Activated naive CD8-positive, alpha-beta T cell (primary cell): ENCODE data around the gene SPEN.
A peak's percentile ranks its signal among the peaks of the same experiment; 100 is the strongest.

Source experiments
- H3K27ac Mint-ChIP-seq: one replicate; pipeline ENCODE4 v1.8.0; 2021; ENCODE audit warnings: mixed read lengths
- H3K27me3 Mint-ChIP-seq: one replicate; pipeline ENCODE4 v1.8.0; 2021; ENCODE audit warnings: mixed read lengths
- H3K36me3 Mint-ChIP-seq: one replicate; pipeline ENCODE4 v1.8.0; 2021; ENCODE audit warnings: mixed read lengths
- H3K4me1 Mint-ChIP-seq: one replicate; pipeline ENCODE4 v1.8.0; 2021; ENCODE audit warnings: low read depth, mixed read lengths
- H3K4me3 Mint-ChIP-seq: one replicate; pipeline ENCODE4 v1.8.0; 2021; ENCODE audit warnings: mild to moderate bottlenecking, mixed read lengths
- H3K9me3 Mint-ChIP-seq: one replicate; pipeline ENCODE4 v1.8.0; 2021; ENCODE audit warnings: low read depth, mixed read lengths

SPEN gene

GRCh38 chr1:15946571-15947381 is 99.3 kb downstream of the SPEN start:
- H3K4me1 Mint-ChIP-seq, result peaks cover 45% of the 10 kb centered on the region
- H3K27ac Mint-ChIP-seq, result peak overlapping the region; percentile 79
- no peaks in the 10 kb centered on the region for H3K27me3 Mint-ChIP-seq
- H3K4me3 Mint-ChIP-seq, result no peak overlapping the region
- peaks cover 4% of the 10 kb centered on the region for H3K36me3 Mint-ChIP-seq
- no peaks in the 10 kb centered on the region for H3K9me3 Mint-ChIP-seq

DNA sequence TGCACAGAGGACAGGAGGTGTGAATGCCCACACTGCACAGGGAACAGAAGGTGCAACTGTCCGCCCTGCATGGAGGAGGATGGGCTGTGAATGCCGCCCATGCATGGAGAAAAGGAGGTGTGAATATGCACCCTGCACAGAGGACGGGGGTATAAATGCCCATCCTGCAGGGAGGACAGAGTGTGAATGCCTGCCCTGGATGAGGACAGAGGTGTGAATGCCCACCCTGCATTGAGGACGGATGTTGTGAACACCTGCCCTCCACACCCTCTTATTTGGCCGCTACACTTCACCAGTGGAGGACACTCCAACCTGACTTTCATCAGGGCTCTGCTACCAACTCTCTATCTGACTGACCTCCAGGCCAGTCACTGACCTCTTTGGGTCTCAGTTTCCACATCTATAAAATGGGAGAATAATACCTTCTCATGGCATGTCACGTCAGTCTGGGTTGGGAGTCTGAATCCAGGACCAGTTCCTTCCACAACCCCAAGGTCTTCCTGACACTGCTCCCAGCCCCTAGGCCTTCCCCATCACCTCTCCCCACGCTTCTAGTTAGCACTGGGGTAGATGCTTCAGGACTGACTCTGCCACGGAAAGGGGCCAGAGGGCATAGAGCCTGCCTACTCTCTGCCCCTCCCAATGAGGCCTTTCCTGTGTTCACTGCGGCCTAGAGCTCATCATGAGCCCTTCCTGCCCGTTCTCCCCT is 100.0 kb downstream of the SPEN start:
- Mint-ChIP-seq H3K4me1 (peaks cover 52% of the 10 kb centered on the region), H3K9me3 (no peaks in the 10 kb centered on the region), H3K27ac (peak overlapping the region; percentile 99)

DNA sequence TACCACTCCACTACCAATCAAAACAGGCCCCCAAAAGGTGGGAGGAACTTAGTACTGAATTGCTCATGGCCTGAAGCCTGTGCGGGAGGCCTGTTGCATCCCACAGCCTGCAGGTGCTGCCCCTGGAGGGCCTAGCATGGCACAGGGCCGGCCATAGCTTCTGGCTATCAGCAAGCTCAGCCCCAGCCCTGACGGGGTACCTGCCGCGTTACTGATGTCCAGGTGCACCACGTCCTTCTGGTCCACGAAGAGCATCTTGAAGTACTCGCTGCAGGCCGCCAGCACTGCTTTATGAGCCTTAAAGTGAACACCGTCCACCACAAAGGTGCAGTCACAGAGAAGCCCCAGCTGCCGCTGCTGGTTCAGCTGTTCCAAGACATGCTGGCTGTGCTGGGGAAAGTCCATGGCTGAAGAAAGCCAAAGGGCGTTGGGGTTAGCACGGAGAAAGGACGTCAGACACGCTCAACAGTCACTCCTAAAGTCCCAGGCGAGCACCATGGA is 100.6 kb downstream of the SPEN start:
- Mint-ChIP-seq H3K4me1 (peaks cover 57% of the 10 kb centered on the region), H3K4me3 (peak overlapping the region; percentile 84)

More for the DNA sequence above, 100.0 kb downstream of the SPEN start:
- peak overlapping the region; percentile 38 for H3K4me3 Mint-ChIP-seq
- H3K36me3 Mint-ChIP-seq, result peaks cover 5% of the 10 kb centered on the region
- no peaks in the 10 kb centered on the region for H3K27me3 Mint-ChIP-seq

DNA sequence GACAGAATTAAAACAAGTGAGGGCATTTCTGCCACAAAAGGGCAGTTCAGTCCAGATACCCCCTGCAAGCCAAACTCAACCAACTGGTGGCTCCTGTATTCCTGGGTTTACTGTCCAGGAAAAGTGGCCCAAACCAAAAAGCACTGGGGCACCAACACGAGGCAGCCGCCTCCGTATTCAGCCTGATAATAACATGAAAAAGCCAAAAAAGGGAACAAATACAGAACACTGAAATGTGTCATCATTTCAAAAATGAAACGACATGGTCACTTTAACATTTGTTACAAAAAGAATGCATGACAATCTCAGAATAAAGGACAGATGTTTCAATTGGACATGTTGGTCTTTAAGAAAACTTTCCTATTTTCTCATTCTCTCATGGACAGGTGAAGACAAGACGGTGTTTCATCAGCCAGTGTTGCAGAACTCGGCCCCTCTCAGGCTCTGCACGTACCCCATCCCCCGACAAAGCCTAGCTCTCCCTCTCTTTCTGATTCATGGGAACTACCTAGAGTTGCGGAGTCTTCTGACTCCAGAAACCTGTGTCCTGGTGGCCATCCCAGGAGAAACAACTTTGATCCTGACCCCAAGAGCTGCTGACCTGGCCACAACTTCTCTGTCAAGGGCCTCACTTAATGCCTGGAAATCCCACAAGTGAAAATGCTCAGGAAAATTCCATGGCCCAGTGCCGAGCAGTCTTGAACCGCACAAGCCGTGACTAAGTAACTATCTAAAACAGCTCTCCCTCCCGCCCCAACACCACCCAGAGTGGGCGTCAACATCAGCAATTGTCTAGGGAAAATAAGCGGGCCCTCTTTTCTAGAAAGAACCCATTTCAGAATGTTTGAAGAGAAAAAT is 101.3 kb downstream of the SPEN start:
- Mint-ChIP-seq H3K4me1 (peaks cover 62% of the 10 kb centered on the region), H3K4me3 (peak overlapping the region; percentile 84), H3K36me3 (peaks cover 10% of the 10 kb centered on the region), H3K9me3 (no peaks in the 10 kb centered on the region), H3K27me3 (no peaks in the 10 kb centered on the region), H3K27ac (peak overlapping the region; percentile 99)

More for the DNA sequence above, 100.6 kb downstream of the SPEN start:
- Mint-ChIP-seq H3K36me3 (peaks cover 8% of the 10 kb centered on the region), H3K9me3 (no peaks in the 10 kb centered on the region), H3K27ac (peak overlapping the region; percentile 99), H3K27me3 (no peaks in the 10 kb centered on the region)

GRCh38 chr1:15949453-15950245 is 102.1 kb downstream of the SPEN start:
- peak overlapping the region; percentile 84 for H3K4me3 Mint-ChIP-seq
- H3K27ac Mint-ChIP-seq, result peak overlapping the region; percentile 99
- H3K36me3 Mint-ChIP-seq, result peaks cover 11% of the 10 kb centered on the region
- no peaks in the 10 kb centered on the region for H3K9me3 Mint-ChIP-seq
- H3K4me1 Mint-ChIP-seq, result peaks cover 70% of the 10 kb centered on the region
- no peaks in the 10 kb centered on the region for H3K27me3 Mint-ChIP-seq

DNA sequence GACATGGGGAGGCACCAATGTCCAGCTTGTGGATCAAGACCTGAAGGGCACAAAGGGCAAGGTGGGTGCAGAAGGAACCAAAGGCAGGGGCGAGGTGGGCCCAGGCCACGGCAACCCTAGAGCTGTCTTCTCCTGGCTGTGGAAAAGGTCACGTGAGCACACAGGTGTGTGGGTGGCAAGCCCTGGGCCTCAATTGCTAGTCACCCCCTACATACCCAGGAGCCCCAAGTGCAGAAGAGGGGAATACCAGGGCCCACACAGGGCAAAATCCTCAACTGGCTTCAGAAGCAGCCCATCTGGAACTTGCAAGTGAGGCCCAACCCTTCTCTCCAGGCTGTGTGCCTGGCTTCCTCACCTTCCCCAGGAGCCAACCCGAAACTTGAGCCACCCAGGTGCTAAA is 102.8 kb downstream of the SPEN start:
- Mint-ChIP-seq H3K4me3 (peak overlapping the region; percentile 84), H3K36me3 (peaks cover 14% of the 10 kb centered on the region), H3K27ac (peak overlapping the region; percentile 99), H3K4me1 (peaks cover 74% of the 10 kb centered on the region), H3K9me3 (no peaks in the 10 kb centered on the region), H3K27me3 (no peaks in the 10 kb centered on the region)

DNA sequence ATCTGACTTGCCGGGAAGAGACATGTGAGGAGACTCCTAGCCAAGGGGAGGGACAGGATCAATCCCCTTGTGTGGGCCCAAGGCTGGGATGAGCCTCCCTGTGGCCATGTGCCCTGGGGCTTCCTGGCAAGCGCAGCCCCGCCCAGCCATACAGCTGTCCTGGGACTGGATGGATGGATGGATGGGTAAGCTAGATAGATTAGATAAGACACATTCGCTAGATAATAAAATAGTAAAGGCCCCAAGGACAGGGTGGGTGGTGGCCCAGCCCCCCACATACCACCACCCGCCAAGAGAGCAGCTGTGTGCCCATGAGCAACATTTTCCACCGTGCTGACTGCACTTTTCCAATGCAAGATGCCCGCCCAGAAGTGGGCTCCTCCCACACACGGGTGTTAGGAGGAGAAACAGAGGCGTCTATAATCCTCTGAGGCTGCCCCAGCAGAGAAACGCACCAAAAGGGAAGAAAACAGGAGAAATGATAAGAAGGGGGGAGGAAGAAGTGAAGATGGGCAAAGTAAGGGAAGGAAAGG is 103.3 kb downstream of the SPEN start:
- Mint-ChIP-seq H3K9me3 (no peaks in the 10 kb centered on the region), H3K4me3 (peak overlapping the region; percentile 84), H3K27ac (peak overlapping the region; percentile 99), H3K4me1 (peaks cover 78% of the 10 kb centered on the region), H3K27me3 (no peaks in the 10 kb centered on the region), H3K36me3 (peaks cover 14% of the 10 kb centered on the region)

DNA sequence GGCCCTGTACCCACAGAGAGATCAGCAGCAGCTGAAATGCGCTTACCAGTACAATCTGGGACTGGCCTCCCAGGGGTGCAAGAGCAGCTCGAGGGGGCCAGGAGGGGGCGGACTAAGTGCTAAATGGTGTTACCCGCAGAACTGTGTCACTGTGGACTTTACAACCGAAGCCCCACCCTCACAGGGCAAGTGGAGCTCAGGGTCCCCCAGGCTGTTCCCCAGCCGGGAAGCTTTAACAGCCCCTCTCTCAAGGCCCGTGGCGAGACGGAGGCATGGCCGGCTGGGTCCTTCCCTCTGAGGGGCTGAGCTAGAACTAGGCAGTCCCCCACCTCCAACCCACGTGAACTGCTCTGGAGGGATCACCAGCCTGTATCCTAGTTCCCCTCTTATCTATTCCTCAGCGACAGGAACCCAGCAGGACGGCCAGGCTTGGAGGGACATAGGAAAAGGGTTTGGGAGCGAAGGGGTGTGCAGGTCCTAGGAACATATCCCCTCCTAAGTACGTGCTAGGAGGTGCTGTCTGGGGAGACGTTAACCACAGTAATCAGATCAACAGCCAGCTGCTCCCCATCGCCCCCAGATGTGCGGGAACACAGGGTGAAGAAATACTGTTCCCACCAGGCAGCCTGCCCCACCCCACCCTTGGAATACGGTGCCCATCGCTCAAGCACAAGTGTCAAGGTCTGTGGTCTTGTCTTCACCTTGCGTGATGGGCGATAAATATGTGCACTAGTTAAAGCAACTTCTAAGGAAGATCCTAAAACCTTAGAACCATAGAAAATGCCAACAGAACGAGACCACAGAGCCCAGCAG is 104.0 kb downstream of the SPEN start:
- H3K36me3 Mint-ChIP-seq, result peaks cover 17% of the 10 kb centered on the region

DNA sequence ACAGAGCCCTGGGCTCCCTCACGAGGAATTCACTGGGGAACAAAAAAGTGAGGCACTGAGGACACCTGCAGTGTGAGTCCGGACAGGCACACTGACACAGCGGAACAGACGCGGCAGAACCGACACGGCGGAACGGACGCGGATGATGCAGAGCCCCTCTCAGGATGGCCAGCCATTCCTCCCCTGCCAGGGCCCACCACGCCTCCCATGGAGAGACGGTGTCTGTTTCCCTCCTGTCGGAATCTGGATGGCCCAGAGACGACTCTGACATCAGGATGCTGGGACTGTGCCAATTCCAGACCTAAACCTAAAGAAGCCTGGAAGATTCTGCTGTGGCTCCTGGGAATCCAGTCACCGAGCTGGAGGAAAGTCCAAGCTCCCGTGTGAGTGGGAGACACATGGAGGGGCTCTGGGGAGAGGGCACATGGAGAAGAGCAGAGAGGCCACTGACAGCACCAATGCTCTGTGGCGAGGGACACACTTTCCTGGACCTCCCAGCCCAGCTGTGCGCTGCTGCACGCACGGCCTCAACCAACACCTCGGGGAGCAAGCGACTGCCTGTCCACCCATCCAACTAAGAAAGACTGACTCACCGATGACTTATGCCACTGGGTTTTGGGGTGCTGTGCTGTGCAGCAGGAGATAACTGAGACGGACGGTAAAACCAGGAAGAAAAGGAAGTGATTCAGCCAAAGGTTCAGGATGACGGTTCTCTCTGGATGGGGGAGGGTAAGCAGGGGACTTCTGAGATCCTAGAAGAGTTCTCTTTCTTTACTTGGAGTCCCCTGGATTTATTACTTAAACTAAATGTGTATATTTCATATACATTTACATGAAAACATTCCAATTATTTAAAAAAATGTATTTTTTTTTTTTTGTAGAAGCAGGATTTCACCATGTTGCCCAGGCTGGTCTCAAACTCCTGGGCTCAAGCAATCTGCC is 105.1 kb downstream of the SPEN start:
- no peaks in the 10 kb centered on the region for H3K9me3 Mint-ChIP-seq
- peaks cover 93% of the 10 kb centered on the region for H3K4me1 Mint-ChIP-seq
- H3K4me3 Mint-ChIP-seq, result peak overlapping the region; percentile 84
- peaks cover 19% of the 10 kb centered on the region for H3K36me3 Mint-ChIP-seq
- H3K27ac Mint-ChIP-seq, result peak overlapping the region; percentile 99
- no peaks in the 10 kb centered on the region for H3K27me3 Mint-ChIP-seq

More for the DNA sequence above, 104.0 kb downstream of the SPEN start:
- peaks cover 84% of the 10 kb centered on the region for H3K4me1 Mint-ChIP-seq
- no peaks in the 10 kb centered on the region for H3K9me3 Mint-ChIP-seq
- H3K4me3 Mint-ChIP-seq, result peak overlapping the region; percentile 84
- H3K27ac Mint-ChIP-seq, result peak overlapping the region; percentile 99
- no peaks in the 10 kb centered on the region for H3K27me3 Mint-ChIP-seq

DNA sequence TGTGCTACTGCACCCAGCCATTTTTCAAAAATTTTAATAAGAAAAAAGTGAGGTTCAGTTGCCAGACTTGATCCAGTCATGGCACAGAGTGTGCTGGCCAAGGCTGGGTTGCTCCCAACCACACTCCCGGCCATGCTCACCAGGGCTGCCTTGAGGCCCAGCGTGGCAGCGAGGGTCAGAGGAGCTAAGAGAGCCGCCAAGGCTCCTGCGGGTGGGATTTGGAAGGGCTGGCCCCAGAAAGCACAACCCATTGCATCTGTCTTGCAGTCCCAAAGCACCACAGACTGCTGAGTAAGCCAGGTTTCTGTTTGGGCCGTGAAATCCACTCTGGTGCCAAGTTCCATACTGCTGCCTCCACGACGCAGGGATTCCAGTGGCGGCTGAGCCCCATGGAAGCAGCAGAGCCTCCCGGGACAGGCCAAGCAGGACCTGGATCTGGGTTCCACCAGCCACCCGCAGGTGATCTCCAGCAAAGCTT is 105.8 kb downstream of the SPEN start:
- Mint-ChIP-seq H3K27ac (peak overlapping the region; percentile 80), H3K9me3 (no peaks in the 10 kb centered on the region), H3K4me3 (peak overlapping the region; percentile 17), H3K27me3 (no peaks in the 10 kb centered on the region), H3K4me1 (peaks cover 92% of the 10 kb centered on the region), H3K36me3 (peaks cover 19% of the 10 kb centered on the region)

DNA sequence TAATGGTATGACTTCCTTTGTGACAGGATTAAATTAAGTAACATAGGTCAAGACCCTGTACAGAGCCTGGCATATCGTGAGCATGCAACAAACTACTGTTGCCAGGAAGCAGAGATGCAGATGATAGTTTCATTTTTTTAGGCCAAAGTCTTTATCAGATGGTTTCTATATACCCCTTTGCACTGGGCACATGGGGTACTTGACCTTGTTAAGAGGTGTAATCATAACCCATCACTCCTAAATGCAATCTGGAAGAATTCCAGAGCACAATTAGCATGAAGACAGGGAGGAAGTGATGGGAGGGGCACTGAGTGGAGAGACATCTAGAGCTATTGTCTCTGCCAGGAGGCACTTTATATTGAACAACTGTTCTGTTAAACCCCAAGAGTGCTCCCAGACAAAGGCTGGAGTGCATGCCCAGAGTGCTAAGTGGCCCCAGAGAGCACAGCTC is 106.3 kb downstream of the SPEN start:
- Mint-ChIP-seq H3K27ac (peak overlapping the region; percentile 80), H3K4me1 (peaks cover 92% of the 10 kb centered on the region), H3K4me3 (peak overlapping the region; percentile 47), H3K9me3 (no peaks in the 10 kb centered on the region), H3K36me3 (peaks cover 19% of the 10 kb centered on the region), H3K27me3 (no peaks in the 10 kb centered on the region)

- peak overlapping the region; percentile 80 for H3K27ac Mint-ChIP-seq
- H3K36me3 Mint-ChIP-seq, result peaks cover 17% of the 10 kb centered on the region
- peaks cover 92% of the 10 kb centered on the region for H3K4me1 Mint-ChIP-seq
- H3K9me3 Mint-ChIP-seq, result no peaks in the 10 kb centered on the region
- no peaks in the 10 kb centered on the region for H3K27me3 Mint-ChIP-seq
- no peak overlapping the region for H3K4me3 Mint-ChIP-seq
These were observed 106.8 kb downstream of the SPEN start for GRCh38 chr1:15954316-15954715.
